ENCODE measurements around the gene PROS1. TPM values are rescaled to one million over a fixed set of nuclear protein-coding genes. Genes with fewer than 3 reads are reported as not detected.

PROS1 gene
- total and polyA plus RNA-seq, 2 of the 8 experiments (the other 6 are each of a cell fraction or from before 2014, with no cell fraction given), result 0.65 to 2.5 TPM

DNA sequence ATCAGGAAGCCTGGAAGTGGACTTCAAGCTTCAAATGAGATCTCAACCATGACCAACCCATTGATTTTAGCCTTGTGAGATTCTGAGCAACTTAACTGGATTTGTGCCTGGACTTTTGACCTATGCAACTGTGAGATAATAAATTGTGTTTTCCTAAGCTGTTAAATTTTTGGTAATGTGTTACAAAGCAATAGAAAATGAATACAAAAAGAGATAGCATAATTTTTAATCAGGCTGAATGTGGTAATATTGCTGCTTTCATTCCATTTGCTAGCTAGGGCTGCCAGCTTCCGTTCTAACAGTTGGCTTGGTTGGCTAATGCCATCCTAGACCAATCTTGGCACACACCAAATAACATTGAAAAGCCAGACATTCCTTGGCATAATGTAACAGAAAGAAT, 12.2 kb downstream of the PROS1 start:
- Histone ChIP-seq H3K18ac (ENCODE audit: extremely low read depth, low read length) (no peak overlapping the region), H4K91ac (replicated peaks; ENCODE audit: insufficient read length, low read length) (no peak overlapping the region), H3K27me3 (replicated peaks in 1 of 4; ENCODE audit: control insufficient read depth in 3 of 4, extremely low read depth in 1 of 4, insufficient read depth in 3 of 4, low read length in 3 of 4) (no peaks in the 10 kb centered on the region), H2BK12ac (ENCODE audit: low read depth, low read length) (no peak overlapping the region), H2AFZ (ENCODE audit: low read length) (no peak overlapping the region), H2AK5ac (ENCODE audit: low read depth, low read length) (no peak overlapping the region), H3K4ac (replicated peaks; ENCODE audit: insufficient read length, low read depth, low read length) (no peak overlapping the region), H3K9me3 (ENCODE audit: insufficient read depth in 2 of 2, low read depth in 1 of 2, low read length in 1 of 2) (peaks cover 13 to 20% of the 10 kb centered on the region in 2 experiments; a peak in 2 of 4 replicates), H3K36me3 (ENCODE audit: control insufficient read depth in 2 of 4, insufficient read depth in 4 of 4, low read length in 3 of 4) (no peaks in the 10 kb centered on the region), H2BK15ac (ENCODE audit: low read length) (no peak overlapping the region), H3K79me1 (ENCODE audit: low read depth, low read length) (no peaks in the 10 kb centered on the region), H3K14ac (ENCODE audit: insufficient read length) (no peak overlapping the region), H3K56ac (replicated peaks; ENCODE audit: insufficient read length, low read depth, low read length) (no peak overlapping the region), H2BK120ac (replicated peaks; ENCODE audit: low read depth, low read length) (no peak overlapping the region), H3K4me2 (ENCODE audit: insufficient read depth in 1 of 2, low read depth in 2 of 2, low read length in 2 of 2) (no peak overlapping the region), H4K20me1 (replicated peaks in 1 of 2; ENCODE audit: control insufficient read depth in 1 of 2, insufficient read depth in 2 of 2, low read length in 2 of 2) (no peaks in the 10 kb centered on the region), H3K4me1 (replicated peaks in 1 of 4; ENCODE audit: control insufficient read depth in 3 of 4, insufficient read depth in 4 of 4, low read length in 3 of 4) (no peaks in the 10 kb centered on the region), H3K79me2 (ENCODE audit: control insufficient read depth in 1 of 2, insufficient read depth in 2 of 2, low read length in 2 of 2) (no peaks in the 10 kb centered on the region), H2BK5ac (ENCODE audit: low read depth, low read length) (no peak overlapping the region), H3K27ac (ENCODE audit: low read depth, low read length) (no peak overlapping the region), H4K5ac (ENCODE audit: insufficient read length, low read depth, low read length) (no peak overlapping the region), H3K9ac (replicated peaks in 1 of 4; ENCODE audit: extremely low read depth in 1 of 4, low read depth in 3 of 4, low read length in 3 of 4) (peak overlapping the region in 1 of 4 experiments; percentile 34; a peak in 1 of 7 replicates), H3K23ac (ENCODE audit: insufficient read length) (no peak overlapping the region), H3K4me3 (ENCODE audit: extremely low read depth in 1 of 4, insufficient read depth in 2 of 4, low read depth in 3 of 4, low read length in 4 of 4) (no peak overlapping the region), H4K8ac (ENCODE audit: extremely low read depth, insufficient read depth, low read length) (no peak overlapping the region), H2BK20ac (ENCODE audit: low read length) (no peak overlapping the region), H3K23me2 (ENCODE audit: low read depth, low read length) (no peaks in the 10 kb centered on the region)
- ChIA-PET CTCF (ENCODE audit: partially characterized antibody) (interaction anchor here (0.6 to 0.8 kb wide), 2 partner anchors 9 to 27 kb away, joined by 3 to 4 read pairs; no protein-coding TSS in a partner anchor), POLR2A (ENCODE audit: partially characterized antibody) (no interaction called here)
- WGBS, 2 experiments (ENCODE audit: extremely low coverage in 1 of 2, insufficient coverage in 1 of 2, insufficient read length in 1 of 2, insufficient replicate concordance in 2 of 2, low coverage in 1 of 2, low lambda C conversion rate in 2 of 2, missing lambda C conversion rate in 1 of 2), result 79% methylated on average over 1 of the region's 1 CpG; no CpG with 5 or more reads in 1 of the 2 experiments
- no peak for FAIRE-seq
- DNase-seq (ENCODE audit: low read depth in 1 of 2, low spot score in 2 of 2), result no peak
- no peak for TF ChIP-seq EZH2 (IDR thresholded peaks at IDR 0.05; ENCODE audit: low read depth, low read length, severe bottlenecking)
- TF ChIP-seq SIX5 (IDR thresholded peaks at IDR 0.05; ENCODE audit: low read depth, low read length), result no peak
- TF ChIP-seq BACH1 (IDR thresholded peaks at IDR 0.05; ENCODE audit: low read length), result no peak
- no peak for TF ChIP-seq TEAD4 (IDR thresholded peaks at IDR 0.05; ENCODE audit: low read depth, low read length)
- TF ChIP-seq POLR2A (IDR thresholded peaks at IDR 0.05; ENCODE audit: control extremely low read depth in 1 of 2, low read depth in 2 of 2, low read length in 2 of 2), result no peak
- no peak for TF ChIP-seq JUN (IDR thresholded peaks at IDR 0.05; ENCODE audit: low read depth, low read length)
- TF ChIP-seq NRF1 (IDR thresholded peaks at IDR 0.05; ENCODE audit: low read depth, low read length), result no peak
- no peak for TF ChIP-seq RFX5 (IDR thresholded peaks at IDR 0.05; ENCODE audit: borderline replicate concordance, low read depth, low read length)
- no peak for TF ChIP-seq HDAC6 (IDR thresholded peaks at IDR 0.05; ENCODE audit: low read depth, low read length)
- TF ChIP-seq ASH2L (IDR thresholded peaks at IDR 0.05; ENCODE audit: low read length), result no peak
- TF ChIP-seq SP4 (IDR thresholded peaks at IDR 0.05; ENCODE audit: low read length), result no peak
- TF ChIP-seq SAP30 (IDR thresholded peaks at IDR 0.05; ENCODE audit: insufficient read depth, insufficient replicate concordance, low read length), result no peak
- TF ChIP-seq CHD2 (IDR thresholded peaks at IDR 0.05; ENCODE audit: low read length), result no peak
- TF ChIP-seq, protein P1, sequence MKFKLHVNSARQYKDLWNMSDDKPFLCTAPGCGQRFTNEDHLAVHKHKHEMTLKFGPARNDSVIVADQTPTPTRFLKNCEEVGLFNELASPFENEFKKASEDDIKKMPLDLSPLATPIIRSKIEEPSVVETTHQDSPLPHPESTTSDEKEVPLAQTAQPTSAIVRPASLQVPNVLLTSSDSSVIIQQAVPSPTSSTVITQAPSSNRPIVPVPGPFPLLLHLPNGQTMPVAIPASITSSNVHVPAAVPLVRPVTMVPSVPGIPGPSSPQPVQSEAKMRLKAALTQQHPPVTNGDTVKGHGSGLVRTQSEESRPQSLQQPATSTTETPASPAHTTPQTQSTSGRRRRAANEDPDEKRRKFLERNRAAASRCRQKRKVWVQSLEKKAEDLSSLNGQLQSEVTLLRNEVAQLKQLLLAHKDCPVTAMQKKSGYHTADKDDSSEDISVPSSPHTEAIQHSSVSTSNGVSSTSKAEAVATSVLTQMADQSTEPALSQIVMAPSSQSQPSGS (IDR thresholded peaks at IDR 0.05; ENCODE audit: low read length), result no peak
